ENCODE data around the gene NDC80.
"Not testable (repeated sequence)": the region's sequence is repeated elsewhere in the genome, so short reads cannot be mapped to it uniquely, and the experiment has no call there.

NDC80 gene

DNA sequence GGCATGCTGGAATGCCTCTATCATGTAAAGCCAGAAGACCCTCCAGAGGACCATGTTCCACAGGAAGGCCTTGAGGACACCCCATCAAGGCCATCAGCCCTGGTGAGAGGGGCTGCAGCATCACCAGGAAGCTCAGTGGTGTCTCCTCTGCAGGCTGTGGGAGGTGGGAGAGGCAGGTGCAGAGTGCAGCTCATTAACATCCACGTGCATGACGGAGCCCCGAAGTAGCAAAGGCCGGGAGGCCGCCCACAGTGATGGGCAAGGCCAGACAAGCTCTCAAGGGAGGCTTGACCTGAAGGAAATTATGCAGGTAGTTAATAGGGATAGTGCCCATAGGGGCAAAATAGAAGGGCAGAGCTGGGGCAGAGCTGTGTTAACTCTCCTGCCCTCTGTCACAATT is 53.9 kb downstream of the NDC80 start:
- no peak for DNase-seq (ENCODE audit: low read depth in 2 of 3, low spot score in 1 of 3)

GRCh38 chr18:2627821-2628276 is 56.5 kb downstream of the NDC80 start:
- DNase-seq (ENCODE audit: low read depth in 2 of 3, low spot score in 1 of 3), result peak in 1 of 3 donors; percentile 26

DNA sequence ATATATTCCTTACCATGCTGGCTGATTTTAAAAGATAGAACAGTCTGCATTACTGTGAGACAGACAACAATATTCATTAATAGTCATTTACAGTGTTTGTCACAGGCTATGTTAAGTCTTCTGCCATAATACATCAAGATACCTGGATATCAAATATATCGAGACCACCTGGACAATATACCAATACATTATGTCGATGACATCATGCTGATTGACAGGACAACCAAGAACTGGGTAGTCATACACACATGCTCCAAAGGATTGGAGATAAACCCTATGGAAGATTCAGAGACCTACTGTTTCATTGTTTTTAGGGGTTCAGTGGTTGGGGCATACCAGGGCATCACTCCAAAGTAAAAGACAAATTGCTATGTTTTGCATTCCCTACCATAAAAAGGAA is 57.6 kb downstream of the NDC80 start:
- DNase-seq (ENCODE audit: low read depth in 2 of 3, low spot score in 1 of 3), result no peak

GRCh38 chr18:2635586-2635985 is 64.2 kb downstream of the NDC80 start:
- no peak for DNase-seq (ENCODE audit: low read depth in 2 of 3, low spot score in 1 of 3)

DNA sequence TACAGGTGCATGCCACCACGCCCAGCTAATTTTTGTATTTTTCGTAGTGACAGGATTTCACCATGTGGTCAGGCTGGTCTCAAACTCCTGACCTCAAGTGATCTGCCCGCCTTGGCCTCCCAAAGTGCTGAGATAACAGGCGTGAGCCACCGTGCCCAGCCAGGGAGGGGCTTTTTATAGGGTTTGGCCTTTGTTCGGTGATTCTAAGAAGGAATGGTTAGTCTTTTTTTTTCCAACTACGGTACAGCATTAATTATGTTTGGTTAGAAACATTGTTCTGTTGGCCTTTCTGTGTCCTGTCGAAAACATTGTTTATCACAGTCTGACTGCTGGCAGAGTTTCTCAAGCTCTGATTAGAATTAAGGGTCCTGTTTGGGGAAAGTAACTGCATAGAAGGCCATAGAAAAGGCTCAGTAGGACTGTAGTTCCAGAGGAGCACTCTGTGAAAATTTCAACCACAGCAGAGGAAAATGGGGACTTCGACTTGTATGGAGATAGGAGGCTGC is 64.8 kb downstream of the NDC80 start:
- no peak for DNase-seq (ENCODE audit: low read depth in 2 of 3, low spot score in 1 of 3)

GRCh38 chr18:2641638-2642037 is 70.3 kb downstream of the NDC80 start:
- DNase-seq (ENCODE audit: low read depth in 2 of 3, low spot score in 1 of 3), result no peak

DNA sequence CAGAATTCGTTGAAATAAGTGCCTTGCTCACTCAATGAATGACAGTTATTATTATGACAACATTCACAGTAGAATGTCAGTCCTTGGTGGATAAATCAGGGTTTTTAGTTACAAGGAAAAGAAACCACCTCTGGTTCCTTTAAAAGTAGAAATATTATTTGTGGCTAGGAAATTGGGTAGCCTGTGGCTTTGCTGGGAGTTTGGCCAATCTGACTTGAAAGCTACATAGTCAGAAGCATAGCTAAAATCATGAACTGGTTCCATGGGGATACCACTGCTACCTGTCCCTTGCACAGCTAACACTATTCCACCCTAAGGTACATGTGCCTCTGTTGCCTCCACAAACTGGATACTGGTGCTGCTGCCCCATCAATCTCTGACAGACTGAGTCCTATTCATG is 71.4 kb downstream of the NDC80 start:
- DNase-seq (ENCODE audit: low read depth in 2 of 3, low spot score in 1 of 3), result no peak

GRCh38 chr18:2644535-2644934 is 73.2 kb downstream of the NDC80 start:
- no peak for DNase-seq (ENCODE audit: low read depth in 2 of 3, low spot score in 1 of 3)

- no peak for DNase-seq (ENCODE audit: low read depth in 2 of 3, low spot score in 1 of 3)
Observed at GRCh38 chr18:2651981-2652380, 80.6 kb downstream of the NDC80 start.

GRCh38 chr18:2653467-2653866 is 82.1 kb downstream of the NDC80 start:
- no peak for DNase-seq (ENCODE audit: low read depth in 2 of 3, low spot score in 1 of 3)

- DNase-seq (ENCODE audit: low read depth in 2 of 3, low spot score in 1 of 3), result no peak
Observed at GRCh38 chr18:2654169-2654927, 83.0 kb downstream of the NDC80 start.

GRCh38 chr18:2654928-2655177 is 83.5 kb downstream of the NDC80 start:
- DNase-seq (ENCODE audit: low read depth in 2 of 3, low spot score in 1 of 3), result no peak

- peak; percentile 83 to 92 (median 86) for DNase-seq (ENCODE audit: low read depth in 2 of 3, low spot score in 1 of 3)
Observed at GRCh38 chr18:2655178-2655953, 84.0 kb downstream of the NDC80 start, which contains the start of gene SMCHD1. Gene SMCHD1 (plus strand): TSS chr18:2655726. CDS start chr18:2656076, 350 bp downstream.

DNA sequence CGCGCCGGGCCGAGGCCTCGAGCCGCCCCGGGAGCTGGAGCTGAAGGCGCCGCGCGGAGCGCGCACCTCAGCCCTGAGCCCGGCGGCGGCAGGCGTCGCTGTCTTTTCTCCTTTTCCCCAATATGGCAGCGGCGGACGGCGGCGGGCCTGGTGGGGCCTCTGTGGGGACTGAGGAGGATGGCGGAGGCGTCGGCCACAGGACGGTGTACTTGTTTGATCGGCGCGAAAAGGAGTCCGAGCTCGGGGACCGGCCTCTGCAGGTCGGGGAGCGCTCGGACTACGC is 84.5 kb downstream of the NDC80 start:
- DNase-seq (ENCODE audit: low read depth in 2 of 3, low spot score in 1 of 3), result peak in 2 of 3 donors; percentile 35 to 48

GRCh38 chr18:2656237-2656980 is 85.1 kb downstream of the NDC80 start:
- peak in 1 of 3 donors; percentile 30 for DNase-seq (ENCODE audit: low read depth in 2 of 3, low spot score in 1 of 3)

GRCh38 chr18:2656981-2657512 is 85.7 kb downstream of the NDC80 start:
- DNase-seq (ENCODE audit: low read depth in 2 of 3, low spot score in 1 of 3), result no peak

- no peak for DNase-seq (ENCODE audit: low read depth in 2 of 3, low spot score in 1 of 3)
Observed at GRCh38 chr18:2657788-2658458, 86.6 kb downstream of the NDC80 start.

DNA sequence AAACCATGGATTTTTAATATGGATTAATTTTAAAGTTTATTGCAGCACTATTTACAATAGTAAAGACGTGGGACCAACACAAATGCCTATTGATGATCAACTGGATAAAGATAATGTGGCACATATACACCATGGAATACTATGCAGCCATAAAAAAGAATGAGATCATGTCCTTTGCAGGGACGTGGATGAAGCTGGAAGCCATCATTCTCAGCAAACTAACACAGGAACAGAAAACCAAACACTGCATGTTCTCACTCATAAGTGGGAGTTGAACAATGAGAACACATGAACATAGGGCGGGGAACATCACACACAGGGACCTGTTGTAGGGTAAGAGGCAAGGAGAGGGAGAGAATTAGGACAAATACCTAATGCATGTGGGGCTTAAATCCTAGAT is 89.5 kb downstream of the NDC80 start:
- DNase-seq (ENCODE audit: low read depth in 2 of 3, low spot score in 1 of 3), result not testable (repeated sequence)

- not testable (repeated sequence) for DNase-seq (ENCODE audit: low read depth in 2 of 3, low spot score in 1 of 3)
Observed at GRCh38 chr18:2662288-2662687, 90.9 kb downstream of the NDC80 start.

DNA sequence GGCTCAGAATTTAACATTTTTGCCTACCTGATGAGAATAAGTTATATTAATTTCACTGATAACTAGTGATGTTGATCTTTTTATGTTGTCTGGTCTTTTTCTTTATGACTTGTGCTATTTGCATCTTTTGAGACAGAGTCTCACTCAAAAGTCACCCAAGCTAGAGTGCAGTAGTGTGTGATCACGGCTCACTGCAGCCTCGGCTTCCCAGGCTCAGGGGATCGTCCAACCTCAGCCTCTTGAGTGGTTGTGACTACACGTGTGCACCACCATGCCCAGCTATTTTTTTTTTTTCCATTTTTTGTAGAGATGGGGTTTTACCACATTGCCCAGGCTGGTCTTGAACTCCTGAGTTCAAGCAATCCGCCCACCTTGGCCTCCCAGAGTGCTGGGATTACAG is 91.6 kb downstream of the NDC80 start:
- no peak for DNase-seq (ENCODE audit: low read depth in 2 of 3, low spot score in 1 of 3)
